GM23338 (cell line): ENCODE results near the gene KISS1. TPM values are rescaled to one million over a fixed set of nuclear protein-coding genes. Genes with fewer than 3 reads are reported as not detected.
A peak's percentile ranks its signal among the peaks of the same experiment; 100 is the strongest.

ENCODE experiments used
- ATAC-seq: fragments of 200-7000 bp; cut with Tn5 transposase; 3 replicates; pipeline ENCODE4 v1.9.1; 2020
- DNase-seq: peaks from one replicate; pipeline ENCODE4 v3.0.0-alpha.2; 2015; ENCODE audit warnings: low spot score
- H2AFZ ChIP-seq: fragments of 200-600 bp; sonication (generic); 2 replicates; pipeline ENCODE4 v1.8.0; 2016; ENCODE audit warnings: antibody characterized with exemption, mild to moderate bottlenecking, moderate library complexity
- H3F3A ChIP-seq: fragments of 200-600 bp; sonication (generic); replicated peaks from 2 replicates; pipeline ENCODE4 v1.8.0; 2017; ENCODE audit warnings: antibody characterized with exemption, mixed run types, low read depth
- H3K27ac ChIP-seq: fragments of 200-600 bp; sonication (generic); 2 replicates; pipeline ENCODE4 v1.6.1; 2016; ENCODE audit warnings: low read depth
- H3K27me3 ChIP-seq: fragments of 200-600 bp; sonication (generic); 2 replicates; pipeline ENCODE4 v1.8.0; 2016; ENCODE audit warnings: mild to moderate bottlenecking, mixed run types, moderate library complexity; ENCODE audit not compliant: insufficient read depth
- H3K36me3 ChIP-seq: fragments of 200-600 bp; sonication (generic); 2 replicates; pipeline ENCODE4 v1.8.0; 2016; ENCODE audit warnings: mild to moderate bottlenecking; ENCODE audit not compliant: insufficient read depth
- H3K4me1 ChIP-seq: fragments of 200-600 bp; sonication (generic); 2 replicates; pipeline ENCODE4 v1.8.0; 2016; ENCODE audit warnings: mild to moderate bottlenecking, moderate library complexity; ENCODE audit not compliant: insufficient read depth
- H3K4me2 ChIP-seq: fragments of 200-600 bp; sonication (generic); 2 replicates; pipeline ENCODE4 v1.7.1; 2017; ENCODE audit warnings: mixed run types
- H3K4me3 ChIP-seq: fragments of 200-600 bp; sonication (generic); 2 replicates; pipeline ENCODE4 v1.6.1; 2016; ENCODE audit warnings: mixed run types
- H3K79me2 ChIP-seq: fragments of 200-600 bp; sonication (generic); replicated peaks from 2 replicates; pipeline ENCODE4 v1.8.0; 2017; ENCODE audit warnings: mild to moderate bottlenecking; ENCODE audit not compliant: insufficient read depth
- H3K9me2 ChIP-seq: fragments of 200-600 bp; sonication (generic); 2 replicates; pipeline ENCODE4 v1.8.0; 2017; ENCODE audit not compliant: insufficient read depth
- H4K20me1 ChIP-seq: fragments of 200-600 bp; sonication (generic); replicated peaks from 2 replicates; pipeline ENCODE4 v1.8.0; 2017; ENCODE audit warnings: mild to moderate bottlenecking; ENCODE audit not compliant: insufficient read depth
- H3K27ac Mint-ChIP-seq: 2 replicates; pipeline ENCODE4 v1.8.0; 2020; ENCODE audit warnings: inconsistent platforms, mild to moderate bottlenecking, moderate library complexity, mixed read lengths
- H3K27me3 Mint-ChIP-seq: 3 replicates; pipeline ENCODE4 v1.8.0; 2022; ENCODE audit warnings: low read depth, mild to moderate bottlenecking, moderate library complexity, mixed read lengths, inconsistent platforms; ENCODE audit not compliant: insufficient read depth, poor library complexity
- H3K36me3 Mint-ChIP-seq: 3 replicates; pipeline ENCODE4 v1.8.0; 2021; ENCODE audit warnings: low read depth, mild to moderate bottlenecking, inconsistent platforms, moderate library complexity, mixed read lengths
- H3K4me1 Mint-ChIP-seq: 3 replicates; pipeline ENCODE4 v1.8.0; 2020; ENCODE audit warnings: mild to moderate bottlenecking, inconsistent platforms, mixed read lengths
- H3K4me3 Mint-ChIP-seq: 3 replicates; pipeline ENCODE4 v1.8.0; 2021; ENCODE audit warnings: moderate library complexity, mild to moderate bottlenecking, inconsistent platforms, mixed read lengths
- H3K9me3 Mint-ChIP-seq: 3 replicates; pipeline ENCODE4 v1.8.0; 2020; ENCODE audit warnings: moderate library complexity, mild to moderate bottlenecking, inconsistent platforms, mixed read lengths
- CREB1 ChIP-seq: fragments of 250-450 bp; sonication (Bioruptor Pico); IDR thresholded peaks from 2 replicates; pipeline ENCODE4 v1.5.0; 2020; ENCODE audit warnings: low read depth, mild to moderate bottlenecking, moderate library complexity
- EZH2 ChIP-seq: fragments of 200-600 bp; sonication (generic); IDR thresholded peaks from one replicate; pipeline ENCODE4 v1.8.0; 2017; ENCODE audit warnings: antibody characterized with exemption, mild to moderate bottlenecking, low read depth; ENCODE audit not compliant: unreplicated experiment
- EZH2phosphoT487 ChIP-seq: fragments of 200-600 bp; sonication (generic); IDR thresholded peaks from one replicate; pipeline ENCODE4 v1.8.1; 2018; ENCODE audit warnings: antibody characterized with exemption; ENCODE audit not compliant: unreplicated experiment
- JUNB ChIP-seq: IDR thresholded peaks from one replicate; pipeline ENCODE4 v1.6.1; 2016; ENCODE audit warnings: antibody characterized with exemption; ENCODE audit not compliant: unreplicated experiment
- NANOG ChIP-seq: IDR thresholded peaks from 2 replicates; pipeline ENCODE4 v1.6.1; 2016; ENCODE audit warnings: antibody characterized with exemption, borderline replicate concordance
- POLR2AphosphoS5 ChIP-seq: IDR thresholded peaks from 2 replicates; pipeline ENCODE4 v1.6.1; 2016; ENCODE audit warnings: antibody characterized with exemption, low read depth
- STAT1 ChIP-seq: IDR thresholded peaks from one replicate; pipeline ENCODE4 v1.6.1; 2016; ENCODE audit warnings: antibody characterized with exemption; ENCODE audit not compliant: unreplicated experiment
- ZNF114 ChIP-seq: fragments of 250-450 bp; sonication (Bioruptor Pico); IDR thresholded peaks from 2 replicates; pipeline ENCODE4 v1.5.0; 2020; ENCODE audit warnings: mild to moderate bottlenecking, moderate library complexity
- ZNF331 ChIP-seq: fragments of 250-450 bp; sonication (Bioruptor Pico); IDR thresholded peaks from 2 replicates; pipeline ENCODE4 v1.5.0; 2020; ENCODE audit warnings: low read depth, mild to moderate bottlenecking, moderate library complexity
- long read RNA-seq: library from polyadenylated mRNA; unstranded; transcript quantifications from one replicate; pipeline ENCODE4 v2.0.0, GENCODE V29; 2020; ENCODE audit not compliant: unreplicated experiment
- polyA plus RNA-seq: library from polyadenylated mRNA; unstranded; fragments of >200 nt; fragmentation: Nextera tagmentation; extraction: Ambion mirVana; gene quantifications from 2 replicates; pipeline ENCODE4 v1.2.1, GENCODE V29; 2016
- total RNA-seq: library from RNA; depleted of rRNA; stranded (reverse); fragments of >200 nt; shearing (Covaris generic); gene quantifications from 2 replicates; pipeline ENCODE4 v1.2.3, GENCODE V29; 2014; rRNA removed
- TF ChIP-seq, protein P1 (sequence below): IDR thresholded peaks from 2 replicates; pipeline ENCODE4 v1.6.1; 2016; ENCODE audit warnings: antibody characterized with exemption
- TF ChIP-seq, protein P2 (sequence below): IDR thresholded peaks from one replicate; pipeline ENCODE4 v1.6.1; 2018; ENCODE audit warnings: antibody characterized with exemption; ENCODE audit not compliant: unreplicated experiment
- TF ChIP-seq, protein P3 (sequence below), 2 experiments: fragments of 200-600 bp in 1 of 2; sonication (generic) in 1 of 2; conservative IDR thresholded peaks; 2 replicates each; pipeline versions ENCODE4 v1.5.1 to v1.6.1; 2016 to 2017; ENCODE audit warnings: antibody characterized with exemption in 2 of 2, low read depth in 2 of 2, mild to moderate bottlenecking in 2 of 2, moderate library complexity in 1 of 2

The KISS1 gene, protein sequence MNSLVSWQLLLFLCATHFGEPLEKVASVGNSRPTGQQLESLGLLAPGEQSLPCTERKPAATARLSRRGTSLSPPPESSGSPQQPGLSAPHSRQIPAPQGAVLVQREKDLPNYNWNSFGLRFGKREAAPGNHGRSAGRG
- 0.70 TPM in 1 of 2 replicates, not detected in the other for total RNA-seq
- not detected in 2 replicates for polyA plus RNA-seq
- long read RNA-seq, result 0 reads

DNA sequence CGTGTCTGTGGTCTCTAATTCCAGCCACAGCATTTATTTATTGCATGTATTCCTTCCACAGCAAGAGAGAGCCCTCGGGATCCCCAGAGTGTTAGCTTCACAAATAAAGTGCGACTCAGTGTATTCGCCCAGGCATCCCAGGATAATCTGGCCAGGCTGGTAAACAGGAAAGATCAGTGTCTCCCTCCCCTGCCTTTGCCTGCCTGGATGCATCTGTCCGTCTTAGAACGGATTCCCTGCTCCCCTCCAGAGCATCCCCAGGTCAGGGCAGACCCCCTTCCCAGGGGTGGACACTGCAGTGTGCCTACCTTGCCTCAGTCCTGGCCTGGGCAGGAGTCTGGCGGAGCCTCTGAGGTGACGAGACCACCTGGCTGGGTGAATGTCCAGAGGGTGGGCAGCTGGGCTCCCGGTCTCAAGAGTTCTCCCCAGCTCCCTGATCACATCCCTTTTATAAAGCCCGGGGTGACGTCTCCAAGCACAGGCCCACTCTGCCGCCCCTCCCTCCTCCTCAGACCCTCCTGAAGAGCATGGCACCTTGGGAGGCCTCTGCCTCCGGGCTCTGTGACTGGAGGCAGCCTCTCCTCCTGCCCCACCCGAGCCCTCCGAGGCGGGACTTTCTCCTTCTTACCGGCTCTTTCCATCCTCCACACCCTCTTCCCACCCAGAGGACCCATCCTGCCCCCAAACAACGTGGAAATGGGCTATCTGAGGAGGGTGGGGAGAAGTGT, at the start of gene KISS1:
TSS of gene KISS1 (minus strand) at position 424 of the 728 bp plus-strand sequence. CDS start 3,615 bp downstream, outside the sequence.
- peaks cover 8% of the 10 kb centered on the region for H3K27me3 Mint-ChIP-seq
- Histone ChIP-seq H3K79me2 (no peaks in the 10 kb centered on the region), H3K4me3 (no peak within 1 kb of the TSS), H3K27me3 (peaks cover 3% of the 10 kb centered on the region; the same call in 1 of the 2 replicates), H3K27ac (no peak within 1 kb of the TSS), H2AFZ (no peak within 1 kb of the TSS), H3K9me2 (no peaks in the 10 kb centered on the region), H4K20me1 (no peaks in the 10 kb centered on the region), H3K4me1 (no peaks in the 10 kb centered on the region; the same call in 1 of the 2 replicates), H3F3A (no peaks in the 10 kb centered on the region), H3K4me2 (peak within 1 kb of the TSS; percentile 48; the same call in 1 of the 2 replicates), H3K36me3 (no peaks in the 10 kb centered on the region)
- H3K9me3 Mint-ChIP-seq, result no peaks in the 10 kb centered on the region; the same call in 2 of the 3 replicates
- ATAC-seq (peak; percentile 34), DNase-seq (peak; percentile 32)
- no peaks in the 10 kb centered on the region for H3K36me3 Mint-ChIP-seq
- H3K4me3 Mint-ChIP-seq, result no peak within 1 kb of the TSS
- TF ChIP-seq NANOG, result no peak
- TF ChIP-seq, protein P1, sequence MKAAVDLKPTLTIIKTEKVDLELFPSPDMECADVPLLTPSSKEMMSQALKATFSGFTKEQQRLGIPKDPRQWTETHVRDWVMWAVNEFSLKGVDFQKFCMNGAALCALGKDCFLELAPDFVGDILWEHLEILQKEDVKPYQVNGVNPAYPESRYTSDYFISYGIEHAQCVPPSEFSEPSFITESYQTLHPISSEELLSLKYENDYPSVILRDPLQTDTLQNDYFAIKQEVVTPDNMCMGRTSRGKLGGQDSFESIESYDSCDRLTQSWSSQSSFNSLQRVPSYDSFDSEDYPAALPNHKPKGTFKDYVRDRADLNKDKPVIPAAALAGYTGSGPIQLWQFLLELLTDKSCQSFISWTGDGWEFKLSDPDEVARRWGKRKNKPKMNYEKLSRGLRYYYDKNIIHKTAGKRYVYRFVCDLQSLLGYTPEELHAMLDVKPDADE, result no peak
- TF ChIP-seq, protein P2, sequence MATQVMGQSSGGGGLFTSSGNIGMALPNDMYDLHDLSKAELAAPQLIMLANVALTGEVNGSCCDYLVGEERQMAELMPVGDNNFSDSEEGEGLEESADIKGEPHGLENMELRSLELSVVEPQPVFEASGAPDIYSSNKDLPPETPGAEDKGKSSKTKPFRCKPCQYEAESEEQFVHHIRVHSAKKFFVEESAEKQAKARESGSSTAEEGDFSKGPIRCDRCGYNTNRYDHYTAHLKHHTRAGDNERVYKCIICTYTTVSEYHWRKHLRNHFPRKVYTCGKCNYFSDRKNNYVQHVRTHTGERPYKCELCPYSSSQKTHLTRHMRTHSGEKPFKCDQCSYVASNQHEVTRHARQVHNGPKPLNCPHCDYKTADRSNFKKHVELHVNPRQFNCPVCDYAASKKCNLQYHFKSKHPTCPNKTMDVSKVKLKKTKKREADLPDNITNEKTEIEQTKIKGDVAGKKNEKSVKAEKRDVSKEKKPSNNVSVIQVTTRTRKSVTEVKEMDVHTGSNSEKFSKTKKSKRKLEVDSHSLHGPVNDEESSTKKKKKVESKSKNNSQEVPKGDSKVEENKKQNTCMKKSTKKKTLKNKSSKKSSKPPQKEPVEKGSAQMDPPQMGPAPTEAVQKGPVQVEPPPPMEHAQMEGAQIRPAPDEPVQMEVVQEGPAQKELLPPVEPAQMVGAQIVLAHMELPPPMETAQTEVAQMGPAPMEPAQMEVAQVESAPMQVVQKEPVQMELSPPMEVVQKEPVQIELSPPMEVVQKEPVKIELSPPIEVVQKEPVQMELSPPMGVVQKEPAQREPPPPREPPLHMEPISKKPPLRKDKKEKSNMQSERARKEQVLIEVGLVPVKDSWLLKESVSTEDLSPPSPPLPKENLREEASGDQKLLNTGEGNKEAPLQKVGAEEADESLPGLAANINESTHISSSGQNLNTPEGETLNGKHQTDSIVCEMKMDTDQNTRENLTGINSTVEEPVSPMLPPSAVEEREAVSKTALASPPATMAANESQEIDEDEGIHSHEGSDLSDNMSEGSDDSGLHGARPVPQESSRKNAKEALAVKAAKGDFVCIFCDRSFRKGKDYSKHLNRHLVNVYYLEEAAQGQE, result no peak
- H3K27ac Mint-ChIP-seq, result no peak within 1 kb of the TSS
- peaks cover 12% of the 10 kb centered on the region for H3K4me1 Mint-ChIP-seq

DNA sequence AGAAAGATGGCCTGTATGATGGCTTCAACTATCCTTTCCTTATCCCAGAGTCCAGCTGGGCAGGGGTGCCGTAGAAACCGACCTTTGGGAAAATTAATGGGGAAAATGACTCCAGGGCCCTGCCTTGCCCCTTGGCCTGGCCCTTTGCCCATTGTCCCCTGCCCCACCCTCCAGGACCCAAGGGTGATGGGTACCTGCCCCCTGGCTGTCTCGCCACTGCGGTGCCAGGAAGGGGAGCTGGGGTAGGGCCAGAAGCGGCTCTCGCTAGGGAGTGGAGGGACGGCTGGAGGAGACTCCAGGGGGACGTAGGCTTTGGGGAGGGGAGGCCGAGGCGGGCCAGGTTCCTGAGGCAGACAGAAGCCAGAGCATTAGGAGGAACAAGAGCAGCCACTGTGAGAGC, 46.6 kb upstream of the KISS1 start:
- no peak overlapping the region for H3K27ac ChIP-seq
- no peak overlapping the region for H2AFZ ChIP-seq
- H3K79me2 ChIP-seq, result no peaks in the 10 kb centered on the region
- Mint-ChIP-seq H3K27me3 (peaks cover 6% of the 10 kb centered on the region), H3K36me3 (peaks cover 46% of the 10 kb centered on the region), H3K9me3 (no peaks in the 10 kb centered on the region), H3K4me3 (no peak overlapping the region), H3K4me1 (no peaks in the 10 kb centered on the region), H3K27ac (no peak overlapping the region)
- H3K4me1 ChIP-seq, result no peaks in the 10 kb centered on the region
- H3K9me2 ChIP-seq, result no peaks in the 10 kb centered on the region
- H4K20me1 ChIP-seq, result no peaks in the 10 kb centered on the region
- no peak overlapping the region for H3K4me3 ChIP-seq
- ATAC-seq (no peak), DNase-seq (no peak)
- H3K4me2 ChIP-seq, result no peak overlapping the region
- H3K36me3 ChIP-seq, result no peaks in the 10 kb centered on the region
- H3F3A ChIP-seq, result no peaks in the 10 kb centered on the region
- no peaks in the 10 kb centered on the region for H3K27me3 ChIP-seq
- TF ChIP-seq ZNF331 (no peak), EZH2phosphoT487 (no peak), JUNB (no peak), ZNF114 (CRISPR knock-in tag) (no peak), CREB1 (CRISPR knock-in tag) (no peak), EZH2 (no peak), POLR2AphosphoS5 (no peak), NANOG (no peak), STAT1 (no peak)
- TF ChIP-seq, protein P3, sequence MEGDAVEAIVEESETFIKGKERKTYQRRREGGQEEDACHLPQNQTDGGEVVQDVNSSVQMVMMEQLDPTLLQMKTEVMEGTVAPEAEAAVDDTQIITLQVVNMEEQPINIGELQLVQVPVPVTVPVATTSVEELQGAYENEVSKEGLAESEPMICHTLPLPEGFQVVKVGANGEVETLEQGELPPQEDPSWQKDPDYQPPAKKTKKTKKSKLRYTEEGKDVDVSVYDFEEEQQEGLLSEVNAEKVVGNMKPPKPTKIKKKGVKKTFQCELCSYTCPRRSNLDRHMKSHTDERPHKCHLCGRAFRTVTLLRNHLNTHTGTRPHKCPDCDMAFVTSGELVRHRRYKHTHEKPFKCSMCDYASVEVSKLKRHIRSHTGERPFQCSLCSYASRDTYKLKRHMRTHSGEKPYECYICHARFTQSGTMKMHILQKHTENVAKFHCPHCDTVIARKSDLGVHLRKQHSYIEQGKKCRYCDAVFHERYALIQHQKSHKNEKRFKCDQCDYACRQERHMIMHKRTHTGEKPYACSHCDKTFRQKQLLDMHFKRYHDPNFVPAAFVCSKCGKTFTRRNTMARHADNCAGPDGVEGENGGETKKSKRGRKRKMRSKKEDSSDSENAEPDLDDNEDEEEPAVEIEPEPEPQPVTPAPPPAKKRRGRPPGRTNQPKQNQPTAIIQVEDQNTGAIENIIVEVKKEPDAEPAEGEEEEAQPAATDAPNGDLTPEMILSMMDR (conservative IDR thresholded peaks at IDR 0.05; ENCODE audit: low read depth in 2 of 2), result no peak
- TF ChIP-seq, protein P1, result no peak
